K562 (cell line): Measurements from ENCODE around the gene PLAAT4. TPM values are rescaled to one million over a fixed set of nuclear protein-coding genes. Genes with fewer than 3 reads are reported as not detected.

Experiments used
- POU5F1 ChIP-seq: fragments of 150-350 bp; IDR thresholded peaks from 2 replicates; pipeline ENCODE4 v1.6.1; 2014; ENCODE audit warnings: borderline replicate concordance, low read length, low read depth, mild to moderate bottlenecking; ENCODE audit not compliant: partially characterized antibody
- RAD21 ChIP-seq, 2 experiments: fragments of 250-450 bp in 1 of 2; fragments of 450-650 bp in 1 of 2; sonication (Bioruptor Pico) in 1 of 2; formaldehyde crosslinking in 1 of 2; IDR thresholded peaks in 1 of 2; conservative IDR thresholded peaks in 1 of 2; 2 replicates each; pipeline versions ENCODE4 v1.4.0 to v1.8.0; 2020 to 2022; ENCODE audit warnings: mild to moderate bottlenecking in 2 of 2, moderate library complexity in 1 of 2
- RBM22 ChIP-seq: fragments of 200-400 bp; formaldehyde crosslinking; IDR thresholded peaks from 2 replicates; pipeline ENCODE4 v1.6.1; 2018; ENCODE audit warnings: low read length, low read depth; ENCODE audit not compliant: poor library complexity, severe bottlenecking
- TAF15 ChIP-seq: fragments of 200-400 bp; formaldehyde crosslinking; IDR thresholded peaks from 2 replicates; pipeline ENCODE4 v1.6.1; 2017; ENCODE audit warnings: mild to moderate bottlenecking, low read depth, low read length, moderate library complexity
- TCFL5 ChIP-seq: fragments of 250-450 bp; sonication (Bioruptor Pico); conservative IDR thresholded peaks from 2 replicates; pipeline ENCODE4 v1.6.1; 2021; ENCODE audit warnings: mild to moderate bottlenecking, moderate library complexity, matching md5 sums
- TOE1 ChIP-seq, 2 experiments: fragments of 450-650 bp in 1 of 2; sonication (generic) in 1 of 2; formaldehyde crosslinking in 1 of 2; IDR thresholded peaks; 2 replicates each; pipeline versions ENCODE4 v1.7.1 to v1.8.0; 2016 to 2022; ENCODE audit warnings: borderline replicate concordance in 2 of 2, mild to moderate bottlenecking in 2 of 2, antibody characterized with exemption in 1 of 2, inconsistent platforms in 1 of 2, low read depth in 1 of 2, missing genetic modification reagents in 1 of 2, moderate library complexity in 1 of 2
- ZNF347 ChIP-seq: fragments of 450-650 bp; formaldehyde crosslinking; IDR thresholded peaks from 2 replicates; pipeline ENCODE4 v1.4.0; 2020; ENCODE audit warnings: low read depth, mild to moderate bottlenecking, moderate library complexity
- polyA plus RNA-seq, 8 experiments: library from polyadenylated mRNA; depleted of rRNA in 4 of 8; stranded (reverse) in 5 of 8; unstranded in 3 of 8; fragments of >200 nt; fragmentation: Nextera tagmentation in 2 of 8; fragmentation: Illumina TruSeq in 1 of 8; extraction: Ambion mirVana in 2 of 8; extraction: Trizol in 1 of 8; gene quantifications; 2 replicates each; pipeline versions ENCODE4 v1.2.1 to v1.2.3, GENCODE V29; 2011 to 2014; ENCODE audit warnings: inconsistent platforms in 1 of 8, missing spikeins in 1 of 8
- total RNA-seq, 7 experiments: library from RNA; depleted of rRNA in 6 of 7; stranded (reverse); fragments of >200 nt in 6 of 7; fragmentation: Illumina TruSeq in 2 of 7; extraction: Trizol in 2 of 7; gene quantifications; 2 replicates each; pipeline versions ENCODE4 v1.2.1 to v1.2.3, GENCODE V29; 2011 to 2021; ENCODE audit warnings: low replicate concordance in 1 of 7
- TF ChIP-seq, protein P1 (sequence below): fragments of 450-650 bp; IDR thresholded peaks from 2 replicates; pipeline ENCODE4 v1.6.1; 2016; ENCODE audit warnings: mild to moderate bottlenecking, moderate library complexity
- TF ChIP-seq, protein P2 (sequence below): fragments of 250-450 bp; sonication (Bioruptor Pico); IDR thresholded peaks from 2 replicates; pipeline ENCODE4 v1.8.0; 2021; ENCODE audit warnings: moderate library complexity, mild to moderate bottlenecking, inconsistent platforms
- TF ChIP-seq, protein P3 (sequence below): fragments of 250-450 bp; sonication (Bioruptor Pico); IDR thresholded peaks from 2 replicates; pipeline ENCODE4 v1.8.0; 2022; ENCODE audit warnings: inconsistent platforms, mild to moderate bottlenecking, moderate library complexity, borderline replicate concordance
- TF ChIP-seq, protein P4 (sequence below): fragments of 450-650 bp; conservative IDR thresholded peaks from 2 replicates; pipeline ENCODE4 v1.6.1; 2016; ENCODE audit warnings: missing genetic modification characterization, low read depth, mild to moderate bottlenecking, missing compliant biosample characterization, moderate library complexity

Gene PLAAT4
- total and polyA plus RNA-seq, 9 of the 15 experiments (the other 6 are each of a cell fraction or from before 2014, with no cell fraction given): 0.54 to 3.0 (median 1.3) TPM; not detected in 1

DNA sequence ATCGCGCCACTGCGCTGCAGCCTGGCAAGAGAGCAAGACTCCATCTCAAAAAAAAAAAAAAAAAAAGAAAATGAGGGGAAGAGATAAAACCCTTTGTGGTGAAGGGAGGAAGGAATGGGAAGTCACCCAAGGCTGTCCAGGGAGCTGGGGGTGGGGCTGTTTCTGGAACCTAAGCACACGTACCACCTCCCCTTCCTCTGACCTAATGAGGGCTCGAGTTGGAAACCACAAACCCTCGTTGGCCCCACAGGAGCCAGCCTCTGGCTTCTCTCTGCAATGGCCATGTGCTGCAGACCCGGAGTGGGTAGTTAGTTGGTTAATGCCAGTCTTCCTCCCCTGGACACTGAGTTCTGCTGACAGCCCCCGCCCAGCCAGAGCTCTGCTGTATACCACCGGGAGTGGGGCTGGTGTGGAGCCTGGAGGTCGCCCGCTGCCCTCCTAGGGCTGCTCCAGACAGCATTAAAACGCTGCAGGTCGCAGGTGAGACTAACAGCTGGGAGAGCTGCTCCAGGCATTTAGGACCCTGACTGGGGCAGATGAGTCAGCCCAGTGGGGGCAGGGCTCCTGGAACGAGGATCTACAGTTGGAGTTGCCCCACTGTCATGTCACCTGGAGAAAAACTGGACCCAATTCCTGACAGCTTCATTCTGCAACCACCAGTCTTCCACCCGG is 30.6 kb upstream of the PLAAT4 start, which contains the start of gene LGALS12 (continued):
- TF ChIP-seq, protein P1, sequence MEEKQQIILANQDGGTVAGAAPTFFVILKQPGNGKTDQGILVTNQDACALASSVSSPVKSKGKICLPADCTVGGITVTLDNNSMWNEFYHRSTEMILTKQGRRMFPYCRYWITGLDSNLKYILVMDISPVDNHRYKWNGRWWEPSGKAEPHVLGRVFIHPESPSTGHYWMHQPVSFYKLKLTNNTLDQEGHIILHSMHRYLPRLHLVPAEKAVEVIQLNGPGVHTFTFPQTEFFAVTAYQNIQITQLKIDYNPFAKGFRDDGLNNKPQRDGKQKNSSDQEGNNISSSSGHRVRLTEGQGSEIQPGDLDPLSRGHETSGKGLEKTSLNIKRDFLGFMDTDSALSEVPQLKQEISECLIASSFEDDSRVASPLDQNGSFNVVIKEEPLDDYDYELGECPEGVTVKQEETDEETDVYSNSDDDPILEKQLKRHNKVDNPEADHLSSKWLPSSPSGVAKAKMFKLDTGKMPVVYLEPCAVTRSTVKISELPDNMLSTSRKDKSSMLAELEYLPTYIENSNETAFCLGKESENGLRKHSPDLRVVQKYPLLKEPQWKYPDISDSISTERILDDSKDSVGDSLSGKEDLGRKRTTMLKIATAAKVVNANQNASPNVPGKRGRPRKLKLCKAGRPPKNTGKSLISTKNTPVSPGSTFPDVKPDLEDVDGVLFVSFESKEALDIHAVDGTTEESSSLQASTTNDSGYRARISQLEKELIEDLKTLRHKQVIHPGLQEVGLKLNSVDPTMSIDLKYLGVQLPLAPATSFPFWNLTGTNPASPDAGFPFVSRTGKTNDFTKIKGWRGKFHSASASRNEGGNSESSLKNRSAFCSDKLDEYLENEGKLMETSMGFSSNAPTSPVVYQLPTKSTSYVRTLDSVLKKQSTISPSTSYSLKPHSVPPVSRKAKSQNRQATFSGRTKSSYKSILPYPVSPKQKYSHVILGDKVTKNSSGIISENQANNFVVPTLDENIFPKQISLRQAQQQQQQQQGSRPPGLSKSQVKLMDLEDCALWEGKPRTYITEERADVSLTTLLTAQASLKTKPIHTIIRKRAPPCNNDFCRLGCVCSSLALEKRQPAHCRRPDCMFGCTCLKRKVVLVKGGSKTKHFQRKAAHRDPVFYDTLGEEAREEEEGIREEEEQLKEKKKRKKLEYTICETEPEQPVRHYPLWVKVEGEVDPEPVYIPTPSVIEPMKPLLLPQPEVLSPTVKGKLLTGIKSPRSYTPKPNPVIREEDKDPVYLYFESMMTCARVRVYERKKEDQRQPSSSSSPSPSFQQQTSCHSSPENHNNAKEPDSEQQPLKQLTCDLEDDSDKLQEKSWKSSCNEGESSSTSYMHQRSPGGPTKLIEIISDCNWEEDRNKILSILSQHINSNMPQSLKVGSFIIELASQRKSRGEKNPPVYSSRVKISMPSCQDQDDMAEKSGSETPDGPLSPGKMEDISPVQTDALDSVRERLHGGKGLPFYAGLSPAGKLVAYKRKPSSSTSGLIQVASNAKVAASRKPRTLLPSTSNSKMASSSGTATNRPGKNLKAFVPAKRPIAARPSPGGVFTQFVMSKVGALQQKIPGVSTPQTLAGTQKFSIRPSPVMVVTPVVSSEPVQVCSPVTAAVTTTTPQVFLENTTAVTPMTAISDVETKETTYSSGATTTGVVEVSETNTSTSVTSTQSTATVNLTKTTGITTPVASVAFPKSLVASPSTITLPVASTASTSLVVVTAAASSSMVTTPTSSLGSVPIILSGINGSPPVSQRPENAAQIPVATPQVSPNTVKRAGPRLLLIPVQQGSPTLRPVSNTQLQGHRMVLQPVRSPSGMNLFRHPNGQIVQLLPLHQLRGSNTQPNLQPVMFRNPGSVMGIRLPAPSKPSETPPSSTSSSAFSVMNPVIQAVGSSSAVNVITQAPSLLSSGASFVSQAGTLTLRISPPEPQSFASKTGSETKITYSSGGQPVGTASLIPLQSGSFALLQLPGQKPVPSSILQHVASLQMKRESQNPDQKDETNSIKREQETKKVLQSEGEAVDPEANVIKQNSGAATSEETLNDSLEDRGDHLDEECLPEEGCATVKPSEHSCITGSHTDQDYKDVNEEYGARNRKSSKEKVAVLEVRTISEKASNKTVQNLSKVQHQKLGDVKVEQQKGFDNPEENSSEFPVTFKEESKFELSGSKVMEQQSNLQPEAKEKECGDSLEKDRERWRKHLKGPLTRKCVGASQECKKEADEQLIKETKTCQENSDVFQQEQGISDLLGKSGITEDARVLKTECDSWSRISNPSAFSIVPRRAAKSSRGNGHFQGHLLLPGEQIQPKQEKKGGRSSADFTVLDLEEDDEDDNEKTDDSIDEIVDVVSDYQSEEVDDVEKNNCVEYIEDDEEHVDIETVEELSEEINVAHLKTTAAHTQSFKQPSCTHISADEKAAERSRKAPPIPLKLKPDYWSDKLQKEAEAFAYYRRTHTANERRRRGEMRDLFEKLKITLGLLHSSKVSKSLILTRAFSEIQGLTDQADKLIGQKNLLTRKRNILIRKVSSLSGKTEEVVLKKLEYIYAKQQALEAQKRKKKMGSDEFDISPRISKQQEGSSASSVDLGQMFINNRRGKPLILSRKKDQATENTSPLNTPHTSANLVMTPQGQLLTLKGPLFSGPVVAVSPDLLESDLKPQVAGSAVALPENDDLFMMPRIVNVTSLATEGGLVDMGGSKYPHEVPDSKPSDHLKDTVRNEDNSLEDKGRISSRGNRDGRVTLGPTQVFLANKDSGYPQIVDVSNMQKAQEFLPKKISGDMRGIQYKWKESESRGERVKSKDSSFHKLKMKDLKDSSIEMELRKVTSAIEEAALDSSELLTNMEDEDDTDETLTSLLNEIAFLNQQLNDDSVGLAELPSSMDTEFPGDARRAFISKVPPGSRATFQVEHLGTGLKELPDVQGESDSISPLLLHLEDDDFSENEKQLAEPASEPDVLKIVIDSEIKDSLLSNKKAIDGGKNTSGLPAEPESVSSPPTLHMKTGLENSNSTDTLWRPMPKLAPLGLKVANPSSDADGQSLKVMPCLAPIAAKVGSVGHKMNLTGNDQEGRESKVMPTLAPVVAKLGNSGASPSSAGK: no peak; the same call in 1 of the 2 replicates
- no peak for TF ChIP-seq TAF15
- no peak for TF ChIP-seq TCFL5 (CRISPR knock-in tag)
- no peak for TF ChIP-seq RBM22
- no peak for TF ChIP-seq TOE1 (IDR thresholded peaks at IDR 0.05; ENCODE audit: borderline replicate concordance)
- no peak for TF ChIP-seq TOE1 (CRISPR knock-in tag; IDR thresholded peaks at IDR 0.05; ENCODE audit: borderline replicate concordance, low read depth)
- no peak for TF ChIP-seq ZNF347 (CRISPR knock-in tag)
- no peak for TF ChIP-seq POU5F1
- TF ChIP-seq, protein P2, sequence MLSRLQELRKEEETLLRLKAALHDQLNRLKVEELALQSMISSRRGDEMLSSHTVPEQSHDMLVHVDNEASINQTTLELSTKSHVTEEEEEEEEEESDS: no peak
- TF ChIP-seq, protein P3, sequence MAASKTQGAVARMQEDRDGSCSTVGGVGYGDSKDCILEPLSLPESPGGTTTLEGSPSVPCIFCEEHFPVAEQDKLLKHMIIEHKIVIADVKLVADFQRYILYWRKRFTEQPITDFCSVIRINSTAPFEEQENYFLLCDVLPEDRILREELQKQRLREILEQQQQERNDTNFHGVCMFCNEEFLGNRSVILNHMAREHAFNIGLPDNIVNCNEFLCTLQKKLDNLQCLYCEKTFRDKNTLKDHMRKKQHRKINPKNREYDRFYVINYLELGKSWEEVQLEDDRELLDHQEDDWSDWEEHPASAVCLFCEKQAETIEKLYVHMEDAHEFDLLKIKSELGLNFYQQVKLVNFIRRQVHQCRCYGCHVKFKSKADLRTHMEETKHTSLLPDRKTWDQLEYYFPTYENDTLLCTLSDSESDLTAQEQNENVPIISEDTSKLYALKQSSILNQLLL (CRISPR knock-in tag): no peak
- no peak for TF ChIP-seq RAD21 (CRISPR knock-in tag; conservative IDR thresholded peaks at IDR 0.05 in 1 of 2, IDR thresholded peaks at IDR 0.05 in 1 of 2)
- TF ChIP-seq, protein P4, sequence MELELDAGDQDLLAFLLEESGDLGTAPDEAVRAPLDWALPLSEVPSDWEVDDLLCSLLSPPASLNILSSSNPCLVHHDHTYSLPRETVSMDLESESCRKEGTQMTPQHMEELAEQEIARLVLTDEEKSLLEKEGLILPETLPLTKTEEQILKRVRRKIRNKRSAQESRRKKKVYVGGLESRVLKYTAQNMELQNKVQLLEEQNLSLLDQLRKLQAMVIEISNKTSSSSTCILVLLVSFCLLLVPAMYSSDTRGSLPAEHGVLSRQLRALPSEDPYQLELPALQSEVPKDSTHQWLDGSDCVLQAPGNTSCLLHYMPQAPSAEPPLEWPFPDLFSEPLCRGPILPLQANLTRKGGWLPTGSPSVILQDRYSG: no peak
